ENCODE results near the gene EVX1.
A peak's percentile ranks its signal among the peaks of the same experiment; 100 is the strongest.

Gene EVX1

GRCh38 chr7:27235387-27236311, 7.0 kb upstream of the EVX1 start:
- DNase-seq = peak; percentile 73

DNA sequence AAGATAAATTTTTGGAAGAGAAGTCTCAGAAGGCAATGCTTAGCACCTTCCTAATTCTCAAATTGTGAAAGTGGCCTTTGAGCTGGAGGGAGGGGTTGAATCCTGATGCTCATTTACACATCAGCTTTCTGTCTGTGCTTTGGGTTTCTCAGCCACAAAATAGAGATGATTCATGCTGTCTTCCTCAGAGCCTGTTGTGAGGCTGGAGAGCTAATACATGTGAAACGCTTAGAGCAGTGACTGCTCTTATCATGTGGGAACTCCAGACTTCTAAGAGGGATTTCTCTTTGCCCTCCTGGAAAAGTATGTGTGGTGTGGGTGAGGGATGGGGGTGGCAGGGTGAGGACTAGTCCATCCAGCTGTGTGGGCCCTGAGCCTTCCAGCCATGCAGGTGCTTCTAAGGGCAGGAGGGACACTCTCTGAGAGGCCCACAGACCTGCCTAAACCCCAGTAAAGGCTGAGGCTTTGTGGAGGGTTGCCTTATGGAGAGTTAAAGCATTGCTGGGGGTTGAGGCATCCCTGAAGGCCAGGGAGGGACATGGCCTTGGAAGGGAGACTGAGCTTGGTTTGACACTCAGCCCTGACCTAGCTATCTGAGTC, 4.8 kb upstream of the EVX1 start:
- DNase-seq = no peak

DNA sequence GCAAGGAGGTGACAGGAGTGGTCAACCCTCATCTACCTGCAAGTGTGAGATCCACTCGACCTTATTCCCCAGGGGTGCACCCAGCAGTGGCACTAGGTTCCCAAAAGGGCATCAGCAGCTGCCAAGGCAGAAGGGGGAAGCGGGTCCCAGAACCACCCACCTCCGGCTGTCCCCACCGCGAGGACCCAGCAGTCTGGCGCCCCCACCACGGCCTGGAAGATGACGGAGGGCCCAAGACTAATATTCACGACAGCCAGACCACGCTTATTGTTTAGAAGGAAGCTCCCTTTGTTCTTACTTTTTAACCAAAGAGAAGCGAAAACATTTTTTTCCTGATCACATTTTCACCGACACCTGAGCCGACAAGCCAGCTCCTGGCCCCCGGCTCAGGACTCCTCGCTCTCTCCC, 3.6 kb upstream of the EVX1 start:
- DNase-seq = no peak

GRCh38 chr7:27239387-27240014, 3.1 kb upstream of the EVX1 start:
- DNase-seq = no peak

DNA sequence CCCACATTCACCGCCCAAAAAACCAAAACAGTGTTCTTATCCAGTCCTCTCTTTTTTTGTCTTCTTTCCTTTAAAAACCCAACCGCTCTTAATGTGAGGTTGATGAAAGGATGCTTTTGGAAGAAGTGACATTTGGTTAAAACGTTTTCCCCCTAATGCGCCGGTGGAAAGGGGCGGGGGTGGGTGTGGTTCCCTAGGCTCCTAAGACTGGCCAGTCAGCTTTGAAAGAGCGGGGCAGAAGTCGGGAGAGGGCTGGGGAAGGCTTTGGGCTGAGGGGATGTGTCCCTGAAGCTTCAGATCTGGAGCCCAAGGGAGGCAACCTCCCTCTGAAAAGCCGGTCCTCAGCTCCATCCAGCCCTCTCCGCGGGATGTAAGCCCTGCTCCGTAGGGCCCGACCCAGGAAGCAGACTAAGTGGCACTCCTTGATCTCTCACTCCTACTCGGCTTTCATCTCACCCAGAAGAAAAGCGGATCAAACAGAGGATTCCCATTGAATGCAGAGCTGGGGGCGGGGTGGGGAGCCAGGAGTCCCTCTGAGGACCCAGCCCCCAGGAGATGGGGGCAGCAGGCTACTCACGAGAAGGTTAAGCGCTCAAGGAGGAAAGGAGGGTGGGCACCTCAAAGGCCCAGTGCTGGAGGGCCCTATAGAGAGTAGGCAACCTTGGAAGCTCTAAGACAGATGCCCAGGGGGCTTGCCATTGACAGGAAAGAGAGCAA, 2.4 kb upstream of the EVX1 start:
- DNase-seq = no peak

DNA sequence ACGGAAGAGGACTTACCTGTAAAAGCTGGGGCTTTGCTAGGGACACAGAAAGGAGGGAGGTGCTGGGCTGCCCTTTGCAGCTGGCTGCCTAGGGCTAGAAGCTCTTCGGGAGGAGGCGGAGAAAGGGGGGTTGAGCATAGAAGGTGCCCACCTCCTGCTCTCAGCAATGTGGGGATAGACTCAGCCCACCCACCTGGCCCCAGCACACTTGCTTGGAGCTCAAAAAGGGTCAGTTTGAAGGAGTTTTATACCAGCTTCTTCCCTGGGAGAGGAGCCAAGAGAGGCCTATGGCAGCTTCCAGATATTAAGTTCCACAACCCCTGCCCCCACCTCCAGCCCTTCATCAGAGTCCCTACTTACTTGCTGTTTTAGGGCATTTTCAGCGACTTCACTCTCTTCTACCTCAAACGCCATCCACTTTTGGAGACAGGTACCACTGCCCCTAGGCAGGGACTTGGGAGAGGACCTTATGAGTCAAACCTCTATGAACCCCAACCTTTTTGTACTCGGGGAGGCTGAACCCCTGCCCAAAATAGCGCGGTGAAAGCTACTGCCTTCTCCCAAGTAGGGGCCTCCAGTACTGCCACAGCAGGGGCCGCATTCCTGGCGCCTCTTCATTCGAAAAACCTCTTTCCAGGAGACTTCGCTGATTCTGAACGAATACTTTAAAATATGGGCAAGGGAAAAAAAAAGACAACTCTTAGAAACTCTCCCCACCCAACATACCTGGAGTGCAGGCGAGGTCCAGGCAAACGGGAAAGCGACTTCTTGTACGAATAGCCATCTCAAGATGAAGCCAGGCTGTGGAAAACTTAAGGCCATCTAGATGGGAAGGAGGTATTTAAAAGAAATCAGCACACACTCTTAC, 1.2 kb upstream of the EVX1 start:
- DNase-seq = no peak

DNA sequence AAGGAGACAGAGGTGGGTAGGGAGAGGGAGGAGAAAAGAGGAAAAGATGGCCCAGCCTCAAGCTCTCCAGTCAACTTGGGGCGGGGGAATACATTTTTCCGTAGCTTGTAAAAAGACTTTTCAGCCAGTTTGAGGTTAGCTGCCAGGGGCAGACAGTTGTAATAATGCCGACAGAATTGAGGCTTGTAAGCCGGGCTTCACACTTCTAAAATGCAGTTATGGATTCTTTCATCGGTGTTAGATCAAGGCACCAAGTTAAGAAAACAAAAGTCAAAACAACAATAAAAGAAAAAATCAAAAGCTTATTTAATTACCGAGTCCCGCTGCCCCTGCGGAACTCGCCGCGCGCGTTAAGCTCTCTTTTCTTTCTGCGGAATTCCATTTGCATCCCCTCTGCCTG, 448 bp upstream of the EVX1 start:
- no peak for DNase-seq

- DNase-seq = no peak
Measured at GRCh38 chr7:27243340-27244163, 950 bp downstream of the EVX1 start.

DNA sequence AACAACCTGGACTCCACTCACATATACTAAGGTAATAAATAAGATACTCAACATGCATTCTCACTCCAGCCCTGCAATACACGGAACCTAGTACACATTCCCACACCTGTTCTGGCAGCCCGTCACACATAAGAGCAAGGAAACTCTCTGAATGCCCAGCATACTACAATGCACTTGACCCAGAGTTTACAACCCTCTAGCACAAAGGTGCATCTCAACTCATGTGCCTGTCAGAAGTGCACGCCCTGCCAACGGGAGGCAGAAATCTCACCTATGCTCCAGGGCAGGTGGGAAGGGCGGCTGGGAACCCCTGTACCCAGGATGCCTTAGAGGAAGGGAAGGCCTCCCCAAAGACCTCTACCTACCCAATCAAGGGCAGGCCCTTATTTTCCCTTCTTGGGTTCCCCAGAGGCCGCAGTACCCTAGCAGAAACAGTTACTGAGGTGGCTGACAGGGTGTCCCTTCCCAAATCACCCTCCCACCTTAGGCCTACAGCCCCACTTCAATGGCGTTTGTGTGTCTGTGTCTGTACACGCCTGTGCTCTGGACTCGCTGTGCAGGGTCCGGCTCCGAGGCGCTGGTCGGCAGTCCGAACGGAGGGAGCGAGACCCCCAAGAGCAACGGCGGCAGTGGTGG, 2.0 kb downstream of the EVX1 start:
- no peak for DNase-seq

DNA sequence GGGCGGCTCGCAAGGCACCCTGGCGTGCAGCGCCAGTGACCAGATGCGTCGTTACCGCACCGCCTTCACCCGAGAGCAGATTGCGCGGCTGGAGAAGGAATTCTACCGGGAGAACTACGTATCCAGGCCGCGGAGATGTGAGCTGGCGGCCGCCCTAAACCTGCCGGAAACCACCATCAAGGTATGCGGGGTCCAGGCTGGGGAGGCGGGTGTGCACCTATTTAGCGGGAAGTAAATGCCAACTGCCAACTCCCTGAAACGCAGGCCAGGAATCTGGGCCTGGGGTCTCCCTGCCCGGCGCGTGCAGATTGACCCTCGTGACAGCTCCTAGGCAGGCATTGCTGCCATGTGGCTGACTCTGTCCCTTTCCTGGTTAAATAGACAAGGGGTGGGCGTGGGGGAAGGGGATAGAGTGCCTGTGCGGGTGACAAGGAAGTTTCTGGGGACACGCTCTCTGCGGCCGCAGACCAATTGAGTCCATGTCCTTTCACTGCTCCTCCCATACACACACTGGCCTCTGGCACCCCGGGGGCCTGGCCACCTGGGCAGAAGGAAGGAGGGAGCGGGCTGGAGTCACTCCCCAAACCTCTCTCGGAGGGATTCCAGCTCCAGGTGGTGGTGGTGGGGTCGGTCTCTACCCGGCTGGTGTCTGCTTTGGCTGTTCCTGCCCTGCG, 2.7 kb downstream of the EVX1 start:
- DNase-seq = no peak

DNA sequence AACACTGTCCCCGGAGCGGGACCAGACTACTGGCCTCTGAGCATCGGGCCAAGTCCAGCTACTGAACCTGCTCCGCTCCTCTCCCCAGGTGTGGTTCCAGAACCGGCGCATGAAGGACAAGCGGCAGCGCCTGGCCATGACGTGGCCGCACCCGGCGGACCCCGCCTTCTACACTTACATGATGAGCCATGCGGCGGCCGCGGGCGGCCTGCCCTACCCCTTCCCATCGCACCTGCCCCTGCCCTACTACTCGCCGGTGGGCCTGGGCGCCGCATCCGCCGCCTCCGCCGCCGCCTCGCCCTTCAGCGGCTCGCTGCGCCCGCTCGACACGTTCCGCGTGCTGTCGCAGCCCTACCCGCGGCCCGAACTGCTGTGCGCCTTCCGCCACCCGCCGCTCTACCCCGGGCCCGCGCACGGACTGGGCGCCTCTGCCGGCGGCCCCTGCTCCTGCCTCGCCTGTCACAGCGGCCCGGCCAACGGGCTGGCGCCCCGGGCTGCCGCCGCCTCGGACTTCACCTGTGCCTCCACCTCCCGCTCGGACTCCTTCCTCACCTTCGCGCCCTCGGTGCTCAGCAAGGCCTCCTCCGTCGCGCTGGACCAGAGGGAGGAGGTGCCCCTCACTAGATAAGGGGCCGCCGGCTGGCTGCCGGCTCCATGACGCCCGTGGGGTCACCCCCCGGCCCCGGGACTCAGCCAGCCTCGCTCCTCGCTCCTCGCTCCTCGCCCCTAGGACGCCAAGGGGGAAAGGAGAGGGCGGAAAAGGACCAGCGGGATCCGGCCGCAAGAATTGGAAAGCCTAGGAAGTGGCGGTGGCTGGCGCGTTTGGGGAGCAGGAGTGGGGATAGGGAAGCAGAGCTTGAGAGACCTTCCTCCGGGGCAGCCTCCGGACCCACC, 3.4 kb downstream of the EVX1 start:
- no peak for DNase-seq

- DNase-seq = no peak
Measured at GRCh38 chr7:27247000-27247399, 4.4 kb downstream of the EVX1 start.

DNA sequence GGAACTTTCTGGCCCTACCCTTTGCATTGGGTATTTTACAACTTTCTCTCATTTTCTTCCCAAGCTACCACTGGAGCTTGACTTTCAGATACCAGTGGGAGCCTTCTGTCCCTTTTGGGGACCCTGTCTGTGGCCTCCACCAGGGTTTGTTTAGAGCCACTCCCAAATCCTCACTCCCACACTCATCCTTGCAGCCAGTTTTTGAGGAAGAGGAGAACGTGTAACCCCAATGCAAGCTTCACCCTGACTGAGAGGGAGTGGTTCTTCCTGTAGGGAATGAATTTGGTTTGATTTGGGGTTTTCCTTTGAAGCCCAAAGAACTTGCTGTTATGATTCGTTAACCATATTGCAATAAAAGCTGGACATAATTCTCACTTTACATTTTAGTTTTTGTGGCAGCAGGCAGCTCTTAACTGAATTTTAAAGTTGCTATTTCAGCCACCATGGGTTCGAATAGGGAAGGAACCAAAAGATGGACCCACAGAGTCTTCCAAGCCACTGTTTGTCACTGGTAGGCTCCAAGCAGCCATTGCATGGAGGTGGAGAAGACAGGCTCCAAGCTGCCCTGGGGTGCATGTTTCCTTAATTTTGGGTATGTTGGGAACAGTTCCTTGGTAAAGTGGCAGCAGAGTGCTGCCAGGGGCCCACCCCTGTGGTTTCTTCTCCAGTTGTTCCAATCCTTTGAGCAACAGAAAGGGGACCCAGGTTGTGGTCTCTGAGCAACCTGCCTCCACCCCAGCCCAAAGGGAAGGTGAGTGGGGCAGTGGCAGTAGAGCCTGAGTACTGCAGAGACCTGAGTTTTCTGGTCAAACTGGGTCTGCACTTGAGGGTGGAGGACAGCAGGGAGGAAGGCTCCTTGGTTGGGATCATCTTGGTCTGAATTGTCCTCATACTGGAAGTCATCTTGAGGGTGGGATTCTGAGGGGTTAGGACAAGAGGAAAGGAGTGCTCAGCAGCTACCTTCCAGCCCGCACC, 5.1 kb downstream of the EVX1 start:
- no peak for DNase-seq

- no peak for DNase-seq
Measured at GRCh38 chr7:27248427-27248806, 5.8 kb downstream of the EVX1 start.

GRCh38 chr7:27248911-27249723, 6.5 kb downstream of the EVX1 start:
- no peak for DNase-seq

DNA sequence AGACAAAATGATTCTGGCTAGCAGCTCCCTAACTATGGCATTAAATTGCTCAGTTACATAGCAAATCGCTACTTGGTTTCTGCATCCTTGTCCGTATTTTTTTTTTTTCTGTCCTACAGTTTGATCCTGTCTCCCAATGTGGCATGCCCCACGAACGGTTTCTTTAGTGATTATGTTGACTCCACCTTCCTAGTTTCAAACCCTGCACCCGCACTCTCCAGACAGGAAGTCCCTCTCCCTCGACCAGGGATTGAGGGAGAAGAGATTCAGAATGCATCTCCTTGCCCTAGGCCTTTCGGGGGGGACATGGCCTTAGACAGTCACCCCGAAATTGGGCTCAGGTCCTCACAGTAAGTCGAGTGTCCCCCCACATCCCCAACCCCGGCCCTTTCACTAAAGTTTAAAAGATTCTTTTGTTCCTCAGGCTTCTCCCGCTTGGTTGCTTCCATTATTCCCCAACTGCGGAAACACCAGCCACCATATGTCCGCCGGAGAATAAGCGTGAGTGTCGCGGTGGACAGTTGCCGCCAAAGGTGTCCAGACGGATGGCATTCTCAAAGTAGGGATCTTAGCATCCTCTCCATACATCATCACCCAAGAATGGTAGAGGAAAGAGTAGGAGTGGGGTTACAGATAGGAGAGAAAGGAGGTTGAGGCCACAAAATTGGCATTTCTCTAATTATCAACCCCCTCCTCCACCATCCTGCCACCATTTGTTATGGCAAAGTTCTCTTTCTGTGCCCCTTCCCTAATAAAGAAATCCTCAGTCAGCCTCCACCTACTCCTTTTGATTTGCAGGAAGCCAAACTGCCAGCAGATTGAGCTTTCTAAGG, 7.3 kb downstream of the EVX1 start:
- DNase-seq = no peak

Data from NCI-H2171 treated with DMSO at 0.1 percent for 48 hours (cell line).